HepG2 (cell line): ENCODE measurements around the gene NDUFB10. TPM values are rescaled to one million over a fixed set of nuclear protein-coding genes. Genes with fewer than 3 reads are reported as not detected.

ENCODE experiments used
- FOSL1 ChIP-seq: sonication (generic); formaldehyde crosslinking; IDR thresholded peaks from 2 replicates; pipeline ENCODE4 v1.9.0; 2021; ENCODE audit warnings: missing genetic modification reagents, borderline replicate concordance
- GATA4 ChIP-seq: sonication (generic); IDR thresholded peaks from 2 replicates; pipeline ENCODE4 v1.6.1; 2016; ENCODE audit warnings: antibody characterized with exemption, low read depth, borderline replicate concordance
- HDAC1 ChIP-seq: sonication (generic); formaldehyde crosslinking; IDR thresholded peaks from 2 replicates; pipeline ENCODE4 v1.5.1; 2020; ENCODE audit warnings: mild to moderate bottlenecking, missing genetic modification reagents
- HOMEZ ChIP-seq: IDR thresholded peaks from 2 replicates; pipeline ENCODE4 v1.6.1; 2016; ENCODE audit warnings: low read depth
- ISL2 ChIP-seq: sonication (generic); formaldehyde crosslinking; IDR thresholded peaks from 2 replicates; pipeline ENCODE4 v1.5.0; 2020; ENCODE audit warnings: missing genetic modification reagents
- MAX ChIP-seq: IDR thresholded peaks from 2 replicates; pipeline ENCODE4 v1.6.1; 2012; ENCODE audit warnings: inconsistent platforms
- MXI1 ChIP-seq: IDR thresholded peaks from 3 replicates; pipeline ENCODE4 v1.6.1; 2012; ENCODE audit warnings: low read depth, low read length, inconsistent platforms, borderline replicate concordance
- NFIB ChIP-seq: sonication (generic); formaldehyde crosslinking; IDR thresholded peaks from 2 replicates; pipeline ENCODE4 v1.9.0; 2021; ENCODE audit warnings: missing genetic modification reagents, mild to moderate bottlenecking, borderline replicate concordance
- NR2C2 ChIP-seq: sonication (generic); formaldehyde crosslinking; IDR thresholded peaks from 2 replicates; pipeline ENCODE4 v1.4.0; 2020; ENCODE audit warnings: missing genetic modification reagents, mild to moderate bottlenecking, moderate library complexity, borderline replicate concordance
- PCBP1 ChIP-seq: fragments of 200-400 bp; formaldehyde crosslinking; IDR thresholded peaks from 2 replicates; pipeline ENCODE4 v1.6.1; 2017; ENCODE audit warnings: mild to moderate bottlenecking, low read depth, low read length, borderline replicate concordance
- RCOR2 ChIP-seq: IDR thresholded peaks from 2 replicates; pipeline ENCODE4 v1.6.1; 2016; ENCODE audit warnings: missing biosample characterization, missing genetic modification reagents
- SMYD3 ChIP-seq: sonication (generic); formaldehyde crosslinking; IDR thresholded peaks from 2 replicates; pipeline ENCODE4 v1.8.1; 2023; ENCODE audit warnings: mild to moderate bottlenecking, missing genetic modification reagents
- SPEN ChIP-seq: sonication (generic); formaldehyde crosslinking; IDR thresholded peaks from 2 replicates; pipeline ENCODE4 v1.5.1; 2020; ENCODE audit warnings: low read depth, mild to moderate bottlenecking, missing genetic modification reagents
- SRSF9 ChIP-seq: fragments of 200-400 bp; formaldehyde crosslinking; IDR thresholded peaks from 2 replicates; pipeline ENCODE4 v1.6.1; 2018; ENCODE audit warnings: borderline replicate concordance, mild to moderate bottlenecking, low read depth, low read length; ENCODE audit not compliant: insufficient read depth, poor library complexity, severe bottlenecking
- TEAD3 ChIP-seq: optimal IDR thresholded peaks from 2 replicates; pipeline ENCODE3; 2016; ENCODE audit warnings: borderline replicate concordance
- ZBTB1 ChIP-seq: sonication (generic); formaldehyde crosslinking; IDR thresholded peaks from 2 replicates; pipeline ENCODE4 v1.4.0; 2020; ENCODE audit warnings: missing genetic modification reagents, borderline replicate concordance
- ZBTB21 ChIP-seq: sonication (generic); formaldehyde crosslinking; IDR thresholded peaks from 2 replicates; pipeline ENCODE4 v1.4.0; 2020; ENCODE audit warnings: missing genetic modification reagents
- ZFY ChIP-seq: sonication (generic); formaldehyde crosslinking; IDR thresholded peaks from 2 replicates; pipeline ENCODE4 v1.4.0; 2020; ENCODE audit warnings: missing genetic modification reagents
- ZMYM2 ChIP-seq: sonication (generic); formaldehyde crosslinking; IDR thresholded peaks from 2 replicates; pipeline ENCODE4 v1.8.0; 2022; ENCODE audit warnings: mild to moderate bottlenecking, missing genetic modification reagents
- ZNF121 ChIP-seq: sonication (generic); formaldehyde crosslinking; IDR thresholded peaks from 2 replicates; pipeline ENCODE4 v1.5.0; 2020; ENCODE audit warnings: mild to moderate bottlenecking, missing genetic modification reagents
- ZNF326 ChIP-seq: sonication (generic); formaldehyde crosslinking; IDR thresholded peaks from 2 replicates; pipeline ENCODE4 v1.4.0; 2020; ENCODE audit warnings: missing genetic modification reagents, borderline replicate concordance
- ZNF446 ChIP-seq: sonication (generic); formaldehyde crosslinking; IDR thresholded peaks from 2 replicates; pipeline ENCODE4 v1.5.0; 2020; ENCODE audit warnings: mild to moderate bottlenecking, missing genetic modification reagents
- ZNF564 ChIP-seq: sonication (generic); formaldehyde crosslinking; IDR thresholded peaks from 2 replicates; pipeline ENCODE4 v1.8.1; 2023; ENCODE audit warnings: mild to moderate bottlenecking, missing genetic modification reagents
- ZNF567 ChIP-seq: sonication (generic); formaldehyde crosslinking; IDR thresholded peaks from 2 replicates; pipeline ENCODE4 v1.8.1; 2023; ENCODE audit warnings: mild to moderate bottlenecking, missing genetic modification reagents, borderline replicate concordance
- ZNF576 ChIP-seq: sonication (generic); formaldehyde crosslinking; IDR thresholded peaks from 2 replicates; pipeline ENCODE4 v1.4.0; 2020; ENCODE audit warnings: mild to moderate bottlenecking, missing genetic modification reagents
- ZNF598 ChIP-seq: sonication (generic); formaldehyde crosslinking; IDR thresholded peaks from 2 replicates; pipeline ENCODE4 v1.5.1; 2020; ENCODE audit warnings: mild to moderate bottlenecking, missing genetic modification reagents, borderline replicate concordance
- ZNF770 ChIP-seq: sonication (generic); formaldehyde crosslinking; IDR thresholded peaks from 2 replicates; pipeline ENCODE4 v1.5.0; 2020; ENCODE audit warnings: mild to moderate bottlenecking, missing genetic modification reagents
- polyA plus RNA-seq, 8 experiments: library from polyadenylated mRNA; depleted of rRNA in 3 of 8; stranded (reverse) in 7 of 8; unstranded in 1 of 8; fragments of >200 nt; fragmentation: Illumina TruSeq in 4 of 8; extraction: Trizol in 4 of 8; gene quantifications; 2 replicates each; pipeline versions ENCODE4 v1.2.1 to v1.2.3, GENCODE V29; 2011 to 2016; ENCODE audit warnings: low read depth in 4 of 8, missing spikeins in 1 of 8, mixed read lengths in 1 of 8; ENCODE audit not compliant: insufficient read depth in 1 of 8
- total RNA-seq, 5 experiments: library from RNA; depleted of rRNA; stranded (reverse); fragments of >200 nt; fragmentation: Illumina TruSeq; extraction: Trizol; gene quantifications; 2 replicates each; pipeline ENCODE4 v1.2.3, GENCODE V29; 2016; ENCODE audit warnings: low read depth in 1 of 5

NDUFB10 gene
- total and polyA plus RNA-seq, 2 of the 13 experiments (the other 11 are each of a cell fraction or from before 2014, with no cell fraction given) = 68.6 to 157 TPM

- TF ChIP-seq ZBTB1 (no peak), MXI1 (no peak), GATA4 (no peak), ISL2 (CRISPR knock-in tag) (no peak), ZNF770 (CRISPR knock-in tag) (peak; percentile 89), MAX (peak; percentile 17; the same call in 1 of the 2 replicates), FOSL1 (CRISPR knock-in tag) (no peak), ZFY (CRISPR knock-in tag) (peak; percentile 73; the same call in 1 of the 2 replicates), ZNF121 (no peak), ZNF446 (CRISPR knock-in tag) (no peak), SMYD3 (CRISPR knock-in tag) (no peak), NFIB (CRISPR knock-in tag) (no peak), ZNF326 (no peak), ZNF564 (CRISPR knock-in tag) (no peak), SRSF9 (no peak), HDAC1 (CRISPR knock-in tag) (peak; percentile 79), ZNF598 (CRISPR knock-in tag) (no peak), ZBTB21 (no peak), RCOR2 (CRISPR knock-in tag) (no peak), ZNF576 (CRISPR knock-in tag) (no peak), TEAD3 (no peak), SPEN (CRISPR knock-in tag) (peak; percentile 13; the same call in 1 of the 2 replicates), HOMEZ (CRISPR knock-in tag) (no peak), ZNF567 (CRISPR knock-in tag) (no peak), ZMYM2 (CRISPR knock-in tag) (no peak; the same call in 1 of the 2 replicates), NR2C2 (CRISPR knock-in tag) (peak; percentile 80), PCBP1 (0 out of 2 replicates have a peak, but pooled peaks have one; percentile 33)
Observed at GRCh38 chr16:1984347-1985225, 25.2 kb downstream of the NDUFB10 start (continued).
